Iris pigment epithelial cell (primary cell): ENCODE data around the gene GPSM1.
"Not testable (repeated sequence)": the region's sequence is repeated elsewhere in the genome, so short reads cannot be mapped to it uniquely, and the experiment has no call there.

Experiments
- DNase-seq: peaks from one replicate; pipeline ENCODE4 v3.0.0-alpha.2; 2011; ENCODE audit warnings: low read depth

GPSM1 gene

DNA sequence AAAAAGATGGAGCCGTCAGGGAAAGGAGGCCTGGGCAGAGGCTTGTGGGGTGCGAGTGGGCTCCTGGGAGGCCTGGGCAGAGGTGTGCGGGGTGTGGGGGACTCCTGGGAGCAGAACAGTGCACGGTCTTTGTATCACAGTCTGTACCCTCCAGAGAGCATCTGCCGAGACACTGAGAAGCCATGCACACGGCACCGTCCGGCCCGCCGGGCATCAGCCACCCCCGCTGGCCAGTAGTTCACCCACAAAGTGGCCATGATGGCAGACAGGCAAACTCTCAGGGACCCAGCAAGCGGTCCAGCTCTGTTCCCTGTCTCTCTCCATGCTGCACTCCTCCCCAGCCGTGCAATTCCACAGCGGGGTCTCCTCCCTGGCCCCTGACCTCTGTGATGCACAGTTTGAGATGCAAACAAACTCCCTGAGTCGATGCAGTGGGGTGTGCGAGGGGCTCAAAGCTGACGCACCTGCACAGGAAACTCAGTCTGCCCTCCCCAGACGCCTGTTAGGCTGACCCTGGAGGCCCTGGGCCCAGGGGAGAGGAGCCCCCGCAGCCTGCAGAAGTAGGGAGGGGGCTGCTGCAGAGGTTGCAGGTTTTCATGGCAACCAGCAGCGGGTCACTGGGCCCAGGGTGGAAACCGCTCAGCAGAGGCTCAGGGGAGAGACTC is 9.1 kb upstream of the GPSM1 start:
- no peak for DNase-seq

DNA sequence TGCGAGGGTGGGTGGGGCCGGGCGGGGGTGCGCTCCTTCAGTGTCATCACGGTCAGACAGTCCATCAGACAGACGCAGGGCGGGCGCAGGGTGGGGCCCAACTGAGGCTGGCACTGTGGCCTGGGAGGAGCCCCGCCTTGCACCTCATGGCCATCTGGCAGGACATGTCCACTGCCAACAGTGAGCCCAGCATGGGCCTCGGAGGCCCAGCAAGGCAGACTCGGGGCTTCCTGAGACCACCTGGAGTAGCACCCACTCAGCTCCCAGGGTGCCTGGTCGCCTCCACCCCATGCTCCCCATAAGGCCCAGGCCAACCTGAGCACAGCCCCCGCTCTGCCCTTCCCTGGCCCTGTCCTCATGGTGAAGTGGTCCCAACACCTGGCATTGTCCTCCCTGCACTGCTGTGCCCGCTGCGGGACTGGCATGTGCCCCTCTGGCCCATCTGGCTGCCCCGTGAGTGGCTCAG is 8.5 kb upstream of the GPSM1 start:
- DNase-seq, result no peak

DNA sequence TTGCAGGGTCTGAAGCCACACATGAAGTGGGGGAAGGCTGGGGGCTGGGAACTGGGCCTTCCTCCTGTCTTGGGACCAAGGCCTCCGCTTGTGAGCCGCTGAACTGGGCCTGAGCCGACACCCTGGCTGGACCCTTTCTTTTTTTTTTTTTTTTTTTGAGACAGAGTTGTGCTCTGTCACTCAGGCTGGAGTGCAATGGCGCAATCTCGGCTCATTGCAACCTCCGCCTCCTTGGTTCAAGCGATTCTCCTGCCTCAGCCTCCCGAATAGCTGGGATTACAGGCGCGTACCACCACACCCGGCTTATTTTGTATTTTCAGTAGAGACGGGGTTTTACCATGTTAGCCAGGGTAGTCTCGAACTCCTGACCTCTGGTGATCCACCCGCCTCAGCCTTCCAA is 8.1 kb upstream of the GPSM1 start:
- DNase-seq, result not testable (repeated sequence)

DNA sequence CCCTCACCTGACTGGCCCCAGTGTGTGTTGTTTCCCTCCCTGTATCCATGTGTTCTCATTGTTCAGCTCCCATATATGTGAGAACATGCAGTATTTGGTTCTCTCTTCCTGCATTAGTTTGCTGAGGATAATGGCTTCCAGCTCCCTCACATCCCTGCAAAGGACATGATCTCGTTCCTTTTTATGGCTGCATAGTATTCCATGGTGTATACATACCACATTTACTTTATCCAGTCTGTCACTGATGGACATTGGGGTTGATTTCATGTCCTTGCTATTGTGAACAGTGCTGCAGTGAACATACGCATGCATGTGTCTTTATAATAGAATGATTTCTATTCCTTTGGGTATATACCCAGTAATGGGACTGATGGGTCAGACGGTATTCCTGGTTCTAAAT is 7.4 kb upstream of the GPSM1 start:
- DNase-seq, result not testable (repeated sequence)

DNA sequence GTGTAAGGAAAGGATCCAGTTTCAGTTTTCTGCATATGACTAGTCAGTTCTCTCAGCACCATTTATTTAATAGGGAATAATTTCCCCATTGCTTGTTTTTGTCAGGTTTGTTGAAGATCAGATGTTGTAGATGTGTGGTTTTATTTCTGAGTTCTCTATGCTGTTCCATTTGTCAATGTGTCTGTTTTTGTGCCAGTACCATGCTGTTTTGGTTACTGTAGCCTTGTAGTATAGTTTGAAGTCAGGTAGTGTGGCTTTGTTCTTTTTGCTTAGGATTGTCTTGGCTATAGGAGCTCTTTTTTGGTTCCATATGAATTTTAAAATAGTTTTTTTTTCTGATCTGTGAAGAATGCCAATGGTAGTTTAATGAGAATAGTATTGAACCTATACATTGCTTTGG is 6.4 kb upstream of the GPSM1 start:
- DNase-seq, result not testable (repeated sequence)

GRCh38 chr9:136321561-136321960 is 5.8 kb upstream of the GPSM1 start:
- no peak for DNase-seq

- DNase-seq, result no peak
Measured at GRCh38 chr9:136322756-136323330, 4.5 kb upstream of the GPSM1 start.

- DNase-seq, result no peak
Measured at GRCh38 chr9:136323371-136323789, 4.0 kb upstream of the GPSM1 start.

GRCh38 chr9:136324501-136325300 is 2.6 kb upstream of the GPSM1 start:
- DNase-seq, result no peak

- DNase-seq, result no peak
Measured at GRCh38 chr9:136325358-136325757, 2.0 kb upstream of the GPSM1 start.

GRCh38 chr9:136326061-136326760 is 1.1 kb upstream of the GPSM1 start:
- peak; percentile 79 for DNase-seq

- no peak for DNase-seq
Measured at GRCh38 chr9:136326761-136327303, 507 bp upstream of the GPSM1 start.

GRCh38 chr9:136328011-136328621 is 777 bp downstream of the GPSM1 start:
- DNase-seq, result peak; percentile 18

- peak; percentile 67 for DNase-seq
Measured at GRCh38 chr9:136328622-136329041, 1.3 kb downstream of the GPSM1 start.

GRCh38 chr9:136329211-136329627 is 1.9 kb downstream of the GPSM1 start:
- DNase-seq, result peak; percentile 40

DNA sequence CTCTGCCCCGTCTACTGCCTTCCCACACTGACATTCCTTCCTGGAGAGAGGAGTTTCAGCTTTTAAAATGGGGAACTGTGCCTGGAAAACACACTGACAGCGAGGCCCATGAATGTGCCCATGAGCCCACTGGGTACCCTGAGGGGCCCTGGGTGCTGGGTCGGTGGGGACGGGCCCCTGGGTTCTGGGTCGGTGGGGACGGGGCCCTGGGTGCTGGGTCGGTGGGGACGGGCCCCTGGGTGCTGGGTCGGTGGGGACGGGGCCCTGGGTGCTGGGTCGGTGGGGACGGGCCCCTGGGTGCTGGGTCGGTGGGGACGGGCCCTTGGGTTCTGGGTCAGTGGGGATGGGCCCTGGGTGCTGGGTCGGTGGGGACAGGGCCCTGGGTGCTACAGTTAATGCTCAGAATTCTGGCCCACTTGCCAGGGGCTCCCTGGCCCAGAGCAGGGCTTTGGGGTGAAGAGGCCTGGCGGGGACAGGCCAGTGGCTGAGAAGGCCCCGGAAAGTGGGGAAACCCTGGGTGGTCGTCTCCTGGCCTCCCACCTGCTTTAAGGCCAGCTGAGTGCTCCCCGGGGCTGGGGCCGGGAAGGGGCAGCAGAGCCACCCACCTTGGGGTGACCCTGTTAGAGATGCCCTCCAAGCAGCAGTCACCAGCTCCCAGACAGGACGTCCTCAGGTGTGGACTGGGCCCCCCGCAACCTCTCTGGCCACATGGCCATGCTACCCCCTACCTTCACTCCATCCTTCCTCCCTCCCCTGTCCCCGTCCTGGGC is 2.5 kb downstream of the GPSM1 start:
- no peak for DNase-seq

DNA sequence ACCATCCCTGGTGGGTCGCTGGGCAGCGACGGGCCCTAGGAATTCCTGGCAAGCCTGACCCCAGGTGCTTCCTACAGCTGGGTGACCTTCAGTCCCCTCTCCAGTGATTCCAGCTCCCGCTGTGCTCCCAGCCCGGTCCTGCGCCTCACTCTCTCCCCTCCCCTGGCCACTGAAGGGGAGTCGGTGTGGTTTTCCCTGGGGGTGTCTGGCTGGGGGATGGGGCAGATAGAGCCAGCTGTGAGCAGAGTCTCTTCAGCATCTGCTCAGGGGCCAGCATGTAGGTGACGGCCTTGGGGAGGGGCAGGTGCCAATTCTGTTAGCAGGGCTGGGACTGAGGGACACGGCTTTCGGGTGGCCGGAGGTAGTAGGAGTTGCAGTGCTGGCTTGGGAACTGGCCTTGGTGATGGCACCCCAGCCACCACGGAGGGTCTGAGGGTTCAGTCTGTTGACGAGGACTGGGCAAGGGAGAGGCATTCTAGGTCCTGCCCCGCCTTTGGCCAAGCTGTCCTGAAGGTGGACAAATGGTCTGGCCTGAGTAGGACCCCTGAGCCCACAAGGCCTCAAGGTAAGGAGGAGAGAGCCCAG is 3.2 kb downstream of the GPSM1 start:
- no peak for DNase-seq

DNA sequence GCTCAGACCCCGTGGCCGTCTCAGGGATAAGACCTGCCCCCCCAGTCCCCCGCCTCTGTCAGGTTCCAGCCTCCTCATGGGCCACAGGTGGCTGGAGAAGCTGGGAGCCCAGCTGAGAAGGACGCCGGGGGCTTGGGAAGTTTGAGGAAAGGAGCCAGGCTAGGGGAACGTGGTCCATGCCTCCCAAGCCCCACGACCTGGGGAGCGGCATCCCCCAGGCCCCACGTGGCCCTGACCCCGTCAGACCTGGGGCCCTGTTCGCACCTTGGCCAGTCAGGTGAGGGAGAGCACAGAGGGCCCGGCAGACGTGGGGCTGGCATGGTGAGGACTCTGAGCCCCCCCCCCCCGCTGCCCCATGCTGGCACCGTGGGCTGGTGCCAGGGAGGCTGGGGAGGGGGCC is 3.7 kb downstream of the GPSM1 start:
- DNase-seq, result no peak

DNA sequence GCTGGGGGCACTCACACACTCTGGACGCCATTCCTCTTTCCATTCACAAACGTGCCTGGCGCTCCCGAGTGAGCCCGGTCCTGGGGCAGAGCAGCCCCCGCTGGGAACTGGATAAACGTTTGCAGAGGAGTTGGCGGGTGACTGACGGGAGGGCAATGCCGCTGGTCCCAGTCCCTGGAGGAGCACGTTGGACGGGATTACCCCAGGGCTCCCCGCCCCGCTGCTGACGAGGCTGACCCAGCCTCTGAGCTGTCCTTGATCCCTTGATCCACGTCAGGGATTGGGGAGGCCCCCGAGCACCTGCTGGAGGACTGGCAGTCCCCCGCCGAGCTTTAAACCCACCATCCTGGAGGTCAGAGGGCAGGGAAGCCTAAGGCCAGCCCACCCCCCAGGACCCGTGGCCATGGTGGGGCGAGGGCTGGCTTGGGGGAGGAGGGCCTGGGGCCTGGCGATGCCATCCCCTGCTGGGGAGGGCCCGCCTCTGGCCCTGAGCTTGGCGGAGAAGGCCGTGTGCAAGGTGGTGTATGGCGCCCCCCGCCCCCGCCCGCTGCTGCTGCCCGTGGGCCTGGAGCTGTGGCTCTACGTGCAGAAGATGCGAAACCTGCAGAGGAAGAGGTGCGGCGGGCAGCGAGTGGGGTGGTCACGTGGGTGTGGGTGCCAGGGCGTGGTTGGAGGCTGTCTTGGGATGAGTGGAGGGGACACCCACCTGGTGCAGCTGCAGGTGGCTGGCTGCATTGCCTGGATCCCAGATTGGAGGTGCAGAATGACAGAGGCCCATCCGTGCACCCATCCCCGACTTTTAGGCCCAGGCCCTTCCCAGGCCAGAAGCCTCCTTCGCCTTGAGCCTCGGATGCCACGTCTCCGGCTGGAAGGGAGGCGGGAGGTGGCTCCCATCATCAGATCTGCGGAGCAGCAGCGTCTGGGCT is 4.5 kb downstream of the GPSM1 start:
- DNase-seq, result no peak
